Osteoblast (primary cell): Measurements from ENCODE around the gene TJP2. TPM values are rescaled to one million over a fixed set of nuclear protein-coding genes. Genes with fewer than 3 reads are reported as not detected.

Experiments used
- DNase-seq: peaks from one replicate; pipeline ENCODE4 v3.0.0; 2011; ENCODE audit warnings: low spot score, mixed read lengths; ENCODE audit not compliant: insufficient read length; ENCODE audit errors: missing footprints
- H2AFZ ChIP-seq: 2 replicates; pipeline ENCODE4 v1.6.0; 2011; ENCODE audit warnings: mild to moderate bottlenecking, low read length
- H3K27ac ChIP-seq: 2 replicates; pipeline ENCODE4 v1.5.1; 2011; ENCODE audit warnings: mild to moderate bottlenecking, low read depth, low read length, moderate library complexity
- H3K27me3 ChIP-seq: 2 replicates; pipeline ENCODE4 v1.6.0; 2012; ENCODE audit warnings: mild to moderate bottlenecking, control low read depth, inconsistent platforms, low read length, moderate library complexity; ENCODE audit not compliant: insufficient read depth
- H3K36me3 ChIP-seq: 2 replicates; pipeline ENCODE4 v1.5.1; 2011; ENCODE audit warnings: mild to moderate bottlenecking, low read length, control low read depth, moderate library complexity; ENCODE audit not compliant: insufficient read depth
- H3K4me1 ChIP-seq: 2 replicates; pipeline ENCODE4 v1.5.1; 2011; ENCODE audit warnings: mild to moderate bottlenecking, low read length, control low read depth, moderate library complexity; ENCODE audit not compliant: insufficient read depth
- H3K4me2 ChIP-seq: 2 replicates; pipeline ENCODE4 v1.6.0; 2011; ENCODE audit warnings: mild to moderate bottlenecking, low read length; ENCODE audit not compliant: insufficient read depth
- H3K4me3 ChIP-seq: fragments of 200-600 bp; sonication (generic); 3 replicates; pipeline ENCODE4 v1.5.1; 2012; ENCODE audit warnings: mild to moderate bottlenecking, low read length, inconsistent platforms; ENCODE audit not compliant: insufficient read depth
- H3K79me2 ChIP-seq: 2 replicates; pipeline ENCODE4 v1.6.0; 2012; ENCODE audit warnings: mild to moderate bottlenecking, low read length, control low read depth, inconsistent platforms; ENCODE audit not compliant: insufficient read depth
- H3K9me3 ChIP-seq: 2 replicates; pipeline ENCODE4 v1.5.1; 2011; ENCODE audit warnings: low read depth, low read length, control low read depth
- H4K20me1 ChIP-seq: 2 replicates; pipeline ENCODE4 v1.6.0; 2012; ENCODE audit warnings: mild to moderate bottlenecking, low read length, control low read depth; ENCODE audit not compliant: insufficient read depth
- CTCF ChIP-seq: IDR thresholded peaks from 2 replicates; pipeline ENCODE4 v1.5.1; 2011; ENCODE audit warnings: mild to moderate bottlenecking, low read depth, low read length, moderate library complexity; ENCODE audit errors: extremely low read depth
- total RNA-seq: library from RNA; depleted of rRNA; stranded (reverse); fragments of >200 nt; gene quantifications from 2 replicates; pipeline ENCODE4 v1.2.3, GENCODE V29; 2012

Gene TJP2
- total RNA-seq, 1 donor, result 28.6 TPM

- Histone ChIP-seq H3K4me3 (no peak overlapping the region), H4K20me1 (no peaks in the 10 kb centered on the region), H3K36me3 (no peaks in the 10 kb centered on the region), H3K4me2 (no peak overlapping the region), H3K4me1 (no peaks in the 10 kb centered on the region), H3K27me3 (no peaks in the 10 kb centered on the region), H3K9me3 (no peaks in the 10 kb centered on the region), H3K79me2 (no peaks in the 10 kb centered on the region), H2AFZ (no peak overlapping the region), H3K27ac (no peak overlapping the region)
- TF ChIP-seq CTCF, result no peak
- no peak for DNase-seq
Observed at GRCh38 chr9:69273161-69273560, 99.1 kb downstream of the TJP2 start.

GRCh38 chr9:69276775-69277174, 102.7 kb downstream of the TJP2 start:
- no peaks in the 10 kb centered on the region for H3K79me2 ChIP-seq
- H3K27ac ChIP-seq, result no peak overlapping the region
- H3K4me1 ChIP-seq, result no peaks in the 10 kb centered on the region
- H4K20me1 ChIP-seq, result no peaks in the 10 kb centered on the region
- H3K27me3 ChIP-seq, result no peaks in the 10 kb centered on the region
- no peaks in the 10 kb centered on the region for H3K9me3 ChIP-seq
- TF ChIP-seq CTCF, result no peak
- no peak for DNase-seq
- no peak overlapping the region for H3K4me2 ChIP-seq
- H2AFZ ChIP-seq, result no peak overlapping the region
- no peaks in the 10 kb centered on the region for H3K36me3 ChIP-seq
- H3K4me3 ChIP-seq, result no peak overlapping the region

- no peak for DNase-seq
- H3K9me3 ChIP-seq, result no peaks in the 10 kb centered on the region
- no peak overlapping the region for H3K4me2 ChIP-seq
- no peaks in the 10 kb centered on the region for H3K79me2 ChIP-seq
- no peak for TF ChIP-seq CTCF
- H3K27me3 ChIP-seq, result no peaks in the 10 kb centered on the region
- no peaks in the 10 kb centered on the region for H3K4me1 ChIP-seq
- H4K20me1 ChIP-seq, result no peaks in the 10 kb centered on the region
- no peak overlapping the region for H3K4me3 ChIP-seq
- no peaks in the 10 kb centered on the region for H3K36me3 ChIP-seq
- H3K27ac ChIP-seq, result no peak overlapping the region
- no peak overlapping the region for H2AFZ ChIP-seq
Observed at GRCh38 chr9:69279084-69279731, 105.1 kb downstream of the TJP2 start.

- TF ChIP-seq CTCF, result no peak
- Histone ChIP-seq H3K27ac (no peak overlapping the region), H3K9me3 (no peaks in the 10 kb centered on the region), H4K20me1 (no peaks in the 10 kb centered on the region), H3K27me3 (no peaks in the 10 kb centered on the region), H3K4me3 (no peak overlapping the region), H2AFZ (no peak overlapping the region), H3K4me2 (no peak overlapping the region), H3K79me2 (no peaks in the 10 kb centered on the region), H3K4me1 (no peaks in the 10 kb centered on the region), H3K36me3 (no peaks in the 10 kb centered on the region)
- no peak for DNase-seq
Observed at GRCh38 chr9:69279733-69280132, 105.7 kb downstream of the TJP2 start.
